Keratinocyte (primary cell): ENCODE measurements around the gene DCDC2B. TPM values are rescaled to one million over a fixed set of nuclear protein-coding genes. Genes with fewer than 3 reads are reported as not detected.

Experiments used
- DNase-seq: peaks from one replicate; pipeline ENCODE4 v3.0.0-alpha.2; 2011; ENCODE audit warnings: low read depth, missing footprints, low spot score
- FAIRE-seq: peaks from 2 replicates; lab custom pipeline; 2011; peaks lifted over from hg19 to GRCh38; lab: Jason Lieb, UNC
- H2AFZ ChIP-seq: 2 replicates; pipeline ENCODE4 v1.6.0; 2012; ENCODE audit warnings: low read length, control low read depth, inconsistent platforms; ENCODE audit not compliant: control insufficient read depth
- H3K27ac ChIP-seq: 2 replicates; pipeline ENCODE4 v1.5.1; 2011; ENCODE audit warnings: low read length; ENCODE audit not compliant: control insufficient read depth, insufficient read depth
- H3K27me3 ChIP-seq: 3 replicates; pipeline ENCODE4 v1.6.0; 2011; ENCODE audit warnings: low read length; ENCODE audit not compliant: control insufficient read depth, insufficient read depth; ENCODE audit errors: extremely low read depth
- H3K36me3 ChIP-seq, 2 experiments: 2 replicates in 1 of 2; 3 replicates in 1 of 2; pipeline ENCODE4 v1.5.1; 2011; ENCODE audit warnings: low read length in 2 of 2, mild to moderate bottlenecking in 1 of 2; ENCODE audit not compliant: control insufficient read depth in 2 of 2, insufficient read depth in 2 of 2; ENCODE audit errors: extremely low read depth in 1 of 2
- H3K4me1 ChIP-seq: 3 replicates; pipeline ENCODE4 v1.5.1; 2011; ENCODE audit warnings: low read length; ENCODE audit not compliant: control insufficient read depth, insufficient read depth; ENCODE audit errors: extremely low read depth
- H3K4me2 ChIP-seq: 3 replicates; pipeline ENCODE4 v1.6.0; 2011; ENCODE audit warnings: low read depth, low read length; ENCODE audit not compliant: control insufficient read depth, insufficient read depth; ENCODE audit errors: extremely low read depth
- H3K4me3 ChIP-seq, 3 experiments: fragments of 200-600 bp in 1 of 3; sonication (generic) in 1 of 3; 2 replicates in 2 of 3; 3 replicates in 1 of 3; pipeline ENCODE4 v1.5.1; 2011 to 2016; ENCODE audit warnings: low read length in 3 of 3, mild to moderate bottlenecking in 3 of 3, control low read depth in 2 of 3, inconsistent platforms in 1 of 3, low read depth in 1 of 3, mixed read lengths in 1 of 3, mixed run types in 1 of 3, moderate library complexity in 1 of 3; ENCODE audit not compliant: control insufficient read depth in 2 of 3, insufficient read depth in 2 of 3; ENCODE audit errors: extremely low read depth in 1 of 3
- H3K79me2 ChIP-seq: 2 replicates; pipeline ENCODE4 v1.6.0; 2012; ENCODE audit warnings: low read length; ENCODE audit not compliant: control insufficient read depth, insufficient read depth
- H3K9ac ChIP-seq: 3 replicates; pipeline ENCODE4 v1.6.0; 2011; ENCODE audit warnings: low read length; ENCODE audit not compliant: control insufficient read depth, insufficient read depth; ENCODE audit errors: extremely low read depth
- H3K9me1 ChIP-seq: 3 replicates; pipeline ENCODE4 v1.6.0; 2011; ENCODE audit warnings: low read length; ENCODE audit not compliant: control insufficient read depth, insufficient read depth; ENCODE audit errors: extremely low read depth
- H3K9me3 ChIP-seq: 2 replicates; pipeline ENCODE4 v1.5.1; 2012; ENCODE audit warnings: low read depth, low read length; ENCODE audit not compliant: control insufficient read depth
- H4K20me1 ChIP-seq: 3 replicates; pipeline ENCODE4 v1.6.0; 2011; ENCODE audit warnings: low read length; ENCODE audit not compliant: control insufficient read depth, insufficient read depth; ENCODE audit errors: extremely low read depth
- EZH2 ChIP-seq: IDR thresholded peaks from one replicate; pipeline ENCODE4 v1.6.1; 2012; ENCODE audit warnings: inconsistent platforms, mild to moderate bottlenecking, low read length, moderate library complexity
- dilution Hi-C: fragments of 300-500 bp; cut with MboI; formaldehyde crosslinking; loops from one replicate; pipeline ENCODE4 v1.7.0; 2020; ENCODE audit warnings: low sequenced_read_pairs; ENCODE audit not compliant: extremely low pct_ligation_motif_present
- polyA plus RNA-seq, 5 experiments: library from polyadenylated mRNA; depleted of rRNA in 3 of 5; stranded (reverse) in 3 of 5; stranded (forward) in 1 of 5; unstranded in 1 of 5; fragments of >200 nt; gene quantifications; 1 replicate in 1 of 5; 2 replicates in 3 of 5; 3 replicates in 1 of 5; pipeline versions ENCODE4 v1.2.1 to v1.2.3, GENCODE V29; 2011 to 2012; ENCODE audit warnings: missing spikeins in 2 of 5, low read depth in 1 of 5, low replicate concordance in 1 of 5
- TF ChIP-seq, protein P1 (sequence below), 3 experiments: IDR thresholded peaks in 1 of 3; conservative IDR thresholded peaks in 1 of 3; optimal IDR thresholded peaks in 1 of 3; 2 replicates in 2 of 3; 3 replicates in 1 of 3; pipeline versions ENCODE3 to v1.5.1; 2011; ENCODE audit warnings: low read length in 3 of 3, mild to moderate bottlenecking in 3 of 3, moderate library complexity in 2 of 3, control low read depth in 1 of 3, inconsistent platforms in 1 of 3; ENCODE audit not compliant: insufficient read depth in 2 of 3; ENCODE audit errors: extremely low read depth in 1 of 3

DCDC2B gene
- polyA plus RNA-seq, 1 donor (not counting 4 experiments of a cell fraction or from before 2014, with no cell fraction given): not detected

DNA sequence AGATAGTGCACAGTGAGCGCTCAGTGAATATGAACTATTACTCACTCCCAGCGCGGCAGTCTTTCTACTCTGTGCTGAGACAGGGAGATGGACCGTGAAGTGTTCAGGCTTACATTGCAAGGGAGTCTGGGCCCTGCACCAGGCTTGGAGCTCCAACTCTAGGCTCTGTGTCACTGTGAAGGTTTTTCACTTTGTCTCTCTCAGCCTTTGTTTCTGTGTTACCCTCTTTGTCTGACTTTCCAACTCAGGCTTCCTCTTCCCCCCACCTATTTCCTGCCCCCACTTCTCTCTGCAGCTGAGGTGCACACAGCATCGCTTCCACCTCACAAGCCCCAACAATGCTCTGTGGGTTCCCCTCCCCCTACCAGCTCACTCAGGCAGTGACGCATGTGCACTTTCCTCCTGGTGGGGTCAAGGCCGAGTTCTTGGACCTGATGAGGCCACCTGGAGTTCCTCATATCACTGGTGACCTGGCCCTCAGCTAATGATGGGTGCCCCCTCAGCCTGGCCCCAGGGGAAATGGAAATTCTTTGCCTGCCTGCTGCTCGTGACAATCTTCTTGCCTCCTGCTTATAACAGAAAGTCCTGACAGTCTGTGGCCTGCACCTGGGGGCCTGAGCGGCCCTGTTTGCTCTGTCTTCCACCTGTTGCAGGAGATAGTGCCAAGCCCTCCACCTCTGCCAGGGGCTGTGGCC is 41.1 kb downstream of the DCDC2B start:
- Histone ChIP-seq H3K27me3 (no peaks in the 10 kb centered on the region), H3K4me3 (no peak overlapping the region), H3K27ac (no peak overlapping the region), H4K20me1 (no peaks in the 10 kb centered on the region), H3K9me3 (no peaks in the 10 kb centered on the region), H3K4me2 (peak overlapping the region; percentile 8), H3K9me1 (no peaks in the 10 kb centered on the region), H3K9ac (no peak overlapping the region), H3K79me2 (no peaks in the 10 kb centered on the region), H3K36me3 (no peaks in the 10 kb centered on the region), H3K4me1 (peaks cover 17% of the 10 kb centered on the region), H2AFZ (peak overlapping the region; percentile 32)
- FAIRE-seq: no peak
- dilution Hi-C loops: no loop called here
- DNase-seq: no peak
- TF ChIP-seq, protein P1, sequence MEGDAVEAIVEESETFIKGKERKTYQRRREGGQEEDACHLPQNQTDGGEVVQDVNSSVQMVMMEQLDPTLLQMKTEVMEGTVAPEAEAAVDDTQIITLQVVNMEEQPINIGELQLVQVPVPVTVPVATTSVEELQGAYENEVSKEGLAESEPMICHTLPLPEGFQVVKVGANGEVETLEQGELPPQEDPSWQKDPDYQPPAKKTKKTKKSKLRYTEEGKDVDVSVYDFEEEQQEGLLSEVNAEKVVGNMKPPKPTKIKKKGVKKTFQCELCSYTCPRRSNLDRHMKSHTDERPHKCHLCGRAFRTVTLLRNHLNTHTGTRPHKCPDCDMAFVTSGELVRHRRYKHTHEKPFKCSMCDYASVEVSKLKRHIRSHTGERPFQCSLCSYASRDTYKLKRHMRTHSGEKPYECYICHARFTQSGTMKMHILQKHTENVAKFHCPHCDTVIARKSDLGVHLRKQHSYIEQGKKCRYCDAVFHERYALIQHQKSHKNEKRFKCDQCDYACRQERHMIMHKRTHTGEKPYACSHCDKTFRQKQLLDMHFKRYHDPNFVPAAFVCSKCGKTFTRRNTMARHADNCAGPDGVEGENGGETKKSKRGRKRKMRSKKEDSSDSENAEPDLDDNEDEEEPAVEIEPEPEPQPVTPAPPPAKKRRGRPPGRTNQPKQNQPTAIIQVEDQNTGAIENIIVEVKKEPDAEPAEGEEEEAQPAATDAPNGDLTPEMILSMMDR (optimal IDR thresholded peaks at IDR 0.05 in 1 of 3, IDR thresholded peaks at IDR 0.05 in 1 of 3, conservative IDR thresholded peaks at IDR 0.05 in 1 of 3; ENCODE audit: extremely low read depth in 1 of 3, insufficient read depth in 2 of 3, low read length in 3 of 3): no peak
- no peak for TF ChIP-seq EZH2

DNA sequence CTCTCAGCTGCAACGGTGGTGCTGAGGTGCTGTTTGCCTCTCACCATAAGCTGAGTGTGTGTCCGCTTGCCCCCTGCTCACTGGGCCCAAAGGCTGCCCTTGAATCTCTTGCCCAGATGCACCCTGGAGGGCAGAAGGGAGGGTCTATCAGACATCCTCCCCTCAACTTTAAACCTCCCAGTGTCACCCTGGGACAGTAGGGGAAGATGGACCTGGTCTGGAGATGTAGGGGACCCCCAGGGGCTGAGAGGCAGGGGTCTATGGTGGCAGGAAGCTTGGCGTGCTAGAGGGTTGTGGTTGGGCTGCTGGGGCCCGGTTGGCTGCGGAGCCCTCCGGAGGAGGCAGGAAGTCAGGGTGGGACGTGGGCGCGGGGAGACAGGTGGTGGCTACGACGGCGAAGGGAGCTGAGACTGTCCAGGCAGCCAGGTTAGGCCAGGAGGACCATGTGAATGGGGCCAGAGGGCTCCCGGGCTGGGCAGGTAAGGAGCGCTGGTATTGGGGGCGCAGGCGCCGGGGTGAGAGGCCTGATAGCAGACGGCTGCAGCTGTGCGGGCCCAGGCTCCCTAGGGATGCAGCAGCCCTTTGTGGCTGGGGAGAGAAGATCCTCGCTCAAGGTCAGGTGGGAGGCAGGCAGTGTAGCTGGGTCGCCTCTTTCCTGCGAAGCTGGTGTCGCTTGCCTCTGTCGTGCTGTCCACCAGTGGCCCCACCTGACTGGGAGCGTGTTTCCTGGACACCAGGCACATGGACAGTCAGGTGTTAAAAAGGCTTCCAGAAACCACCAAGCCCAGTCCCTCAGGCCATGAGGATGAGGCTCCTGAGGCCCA is 42.2 kb downstream of the DCDC2B start, which contains the start of gene LCK:
Gene LCK, plus strand, starts transcription at position 373 of the 824 bp plus-strand sequence. CDS start 23,065 bp downstream, outside the sequence.
- H3K79me2 ChIP-seq: no peaks in the 10 kb centered on the region
- no peak for FAIRE-seq

More for the DNA sequence above, 42.2 kb downstream of the DCDC2B start, which contains the start of gene LCK:
- Histone ChIP-seq H3K4me1 (peaks cover 17% of the 10 kb centered on the region), H3K27ac (no peak within 1 kb of the TSS), H3K27me3 (no peaks in the 10 kb centered on the region), H3K4me2 (no peak within 1 kb of the TSS), H2AFZ (no peak within 1 kb of the TSS), H3K9me3 (no peaks in the 10 kb centered on the region), H3K9ac (no peak within 1 kb of the TSS), H4K20me1 (no peaks in the 10 kb centered on the region), H3K4me3 (no peak within 1 kb of the TSS), H3K36me3 (no peaks in the 10 kb centered on the region), H3K9me1 (no peaks in the 10 kb centered on the region)
- dilution Hi-C loops: no loop called here
- no peak for TF ChIP-seq EZH2
- TF ChIP-seq, protein P1 (optimal IDR thresholded peaks at IDR 0.05 in 1 of 3, IDR thresholded peaks at IDR 0.05 in 1 of 3, conservative IDR thresholded peaks at IDR 0.05 in 1 of 3; ENCODE audit: extremely low read depth in 1 of 3, insufficient read depth in 2 of 3, low read length in 3 of 3): no peak
- DNase-seq: no peak
